B cell (primary cell): ENCODE measurements around the gene PI4KA. TPM values are rescaled to one million over a fixed set of nuclear protein-coding genes. Genes with fewer than 3 reads are reported as not detected.
"Not testable (repeated sequence)": the region's sequence is repeated elsewhere in the genome, so short reads cannot be mapped to it uniquely, and the experiment has no call there.

Source experiments
- ATAC-seq: fragments of 200-7000 bp; cut with Tn5 transposase; one replicate; pipeline ENCODE4 v1.10.0; 2021; ENCODE audit warnings: low read depth, mild to moderate bottlenecking, moderate number of reproducible peaks, moderate library complexity
- CTCF ChIA-PET: fragments of 350-600 bp; sonication (Branson Sonifier 250); formaldehyde crosslinking; loops from one replicate; lab custom pipeline; 2021; ENCODE audit warnings: antibody characterized with exemption, inconsistent platforms; lab: Charles Lee
- POLR2A ChIA-PET: fragments of 350-600 bp; sonication (Branson Sonifier 250); formaldehyde crosslinking; loops from one replicate; lab custom pipeline; 2021; ENCODE audit warnings: antibody characterized with exemption; lab: Charles Lee
- DNase-seq: peaks from one replicate; pipeline ENCODE4 v3.0.0; 2013
- H2AFZ ChIP-seq: 2 replicates; pipeline ENCODE4 v1.6.1; 2012; ENCODE audit warnings: mild to moderate bottlenecking, low read depth, low read length; ENCODE audit not compliant: insufficient read depth, poor library complexity, severe bottlenecking
- H3K27ac ChIP-seq, 2 donors: 1 replicate in 1 of 2; 2 replicates in 1 of 2; pipeline ENCODE4 v1.5.1; 2012 to 2013; ENCODE audit warnings: low read length in 2 of 2, mild to moderate bottlenecking in 2 of 2, moderate library complexity in 1 of 2
- H3K27me3 ChIP-seq, 4 experiments: fragments of 200-600 bp in 1 of 4; sonication (generic) in 1 of 4; replicated peaks in 1 of 4; 1 replicate in 2 of 4; 2 replicates in 2 of 4; pipeline versions ENCODE4 v1.6.1 to v1.7.0; 2013 to 2016; ENCODE audit warnings: low read length in 3 of 4, mild to moderate bottlenecking in 2 of 4, mixed read lengths in 1 of 4, moderate library complexity in 1 of 4; ENCODE audit not compliant: insufficient read depth in 4 of 4, control insufficient read depth in 3 of 4; ENCODE audit errors: control extremely low read depth in 1 of 4
- H3K36me3 ChIP-seq, 2 experiments: replicated peaks in 1 of 2; 1 replicate in 1 of 2; 2 replicates in 1 of 2; pipeline versions ENCODE4 v1.6.1 to v1.7.1; 2013; ENCODE audit warnings: low read length in 1 of 2; ENCODE audit not compliant: insufficient read depth in 2 of 2, control insufficient read depth in 1 of 2; ENCODE audit errors: control extremely low read depth in 1 of 2, extremely low read depth in 1 of 2
- H3K4me1 ChIP-seq, 2 donors: fragments of 200-600 bp in 1 of 2; sonication (generic) in 1 of 2; 1 replicate in 1 of 2; 2 replicates in 1 of 2; pipeline versions ENCODE4 v1.5.1 to v1.6.1; 2013 to 2017; ENCODE audit warnings: low read length in 2 of 2; ENCODE audit not compliant: control insufficient read depth in 2 of 2, insufficient read depth in 2 of 2
- H3K4me2 ChIP-seq: replicated peaks from 2 replicates; pipeline ENCODE3; 2012; ENCODE audit warnings: mild to moderate bottlenecking, low read depth, low read length; ENCODE audit not compliant: poor library complexity, severe bottlenecking
- H3K4me3 ChIP-seq, 5 experiments: fragments of 200-600 bp in 1 of 5; sonication (generic) in 1 of 5; 1 replicate in 3 of 5; 2 replicates in 2 of 5; pipeline versions ENCODE4 v1.5.1 to v1.7.0; 2011 to 2016; ENCODE audit warnings: low read length in 4 of 5, mild to moderate bottlenecking in 4 of 5, low read depth in 2 of 5, control low read depth in 1 of 5, moderate library complexity in 1 of 5; ENCODE audit not compliant: insufficient read depth in 1 of 5; ENCODE audit errors: control extremely low read depth in 1 of 5, extremely low read depth in 1 of 5
- H3K79me2 ChIP-seq: fragments of 200-600 bp; sonication (generic); one replicate; pipeline ENCODE4 v1.6.0; 2016; ENCODE audit warnings: low read length; ENCODE audit not compliant: control insufficient read depth, insufficient read depth
- H3K9ac ChIP-seq: fragments of 200-600 bp; sonication (generic); 2 replicates; pipeline ENCODE4 v1.6.1; 2017; ENCODE audit warnings: mild to moderate bottlenecking, low read length, moderate library complexity
- H3K9me3 ChIP-seq, 3 donors: one replicate each; pipeline versions ENCODE4 v1.6.1 to v1.7.1; 2013; ENCODE audit warnings: low read length in 2 of 3; ENCODE audit not compliant: control insufficient read depth in 2 of 3, insufficient read depth in 1 of 3; ENCODE audit errors: control extremely low read depth in 1 of 3
- H4K20me1 ChIP-seq: 2 replicates; pipeline ENCODE4 v1.6.0; 2012; ENCODE audit warnings: mild to moderate bottlenecking, low read length; ENCODE audit not compliant: insufficient read depth, control insufficient read depth, poor library complexity, severe bottlenecking
- H3K27ac Mint-ChIP-seq: one replicate; pipeline ENCODE4 v1.8.0; 2021; ENCODE audit warnings: mixed read lengths
- H3K27me3 Mint-ChIP-seq: one replicate; pipeline ENCODE4 v1.8.0; 2021; ENCODE audit warnings: mixed read lengths
- H3K4me1 Mint-ChIP-seq: one replicate; pipeline ENCODE4 v1.8.0; 2021; ENCODE audit warnings: mixed read lengths
- H3K4me3 Mint-ChIP-seq: one replicate; pipeline ENCODE4 v1.8.0; 2021; ENCODE audit warnings: mixed read lengths
- H3K9me3 Mint-ChIP-seq: one replicate; pipeline ENCODE4 v1.8.0; 2022; ENCODE audit warnings: mixed read lengths; ENCODE audit not compliant: insufficient read depth
- CTCF ChIP-seq: fragments of 200-600 bp; IDR thresholded peaks from one replicate; pipeline ENCODE4 v1.8.0; 2022; ENCODE audit warnings: antibody characterized with exemption, mild to moderate bottlenecking
- WGBS: methylation state at CpG from one replicate; pipeline ENCODE4 v1.1.5; 2013; ENCODE audit warnings: missing lambda C conversion rate; ENCODE audit not compliant: insufficient coverage; 5-methylcytosine and 5-hydroxymethylcytosine counted together
- intact Hi-C: fragments of 100-400 bp; cut with micrococcal nuclease; formaldehyde crosslinking; loops from one replicate; pipeline ENCODE4 v1.10.0; 2022
- polyA plus RNA-seq: library from polyadenylated mRNA; depleted of rRNA; stranded (reverse); fragments of >200 nt; gene quantifications from 2 replicates; pipeline ENCODE4 v1.2.3, GENCODE V29; 2012
- total RNA-seq, 2 donors: library from RNA; stranded (reverse); fragments of 120-200 nt in 1 of 2; gene quantifications; 1 replicate in 1 of 2; 2 replicates in 1 of 2; pipeline versions ENCODE4 v1.2.3 to v1.2.4, GENCODE V29; 2013 to 2022

PI4KA gene
- total and polyA plus RNA-seq, 2 donors (not counting 1 experiment from before 2014, with no cell fraction given): 85.9 to 156 TPM

GRCh38 chr22:20697481-20698113 is 161.0 kb downstream of the PI4KA start:
- H3K27me3 ChIP-seq, H3K27ac Mint-ChIP-seq, H3K9ac ChIP-seq, H3K4me1 ChIP-seq, POLR2A ChIA-PET, H3K79me2 ChIP-seq, H3K4me3 ChIP-seq, H3K4me1 Mint-ChIP-seq, H3K4me3 Mint-ChIP-seq, H3K9me3 Mint-ChIP-seq, H3K27me3 Mint-ChIP-seq, H4K20me1 ChIP-seq, H3K36me3 ChIP-seq, H3K27ac ChIP-seq, CTCF ChIA-PET, H3K9me3 ChIP-seq: not testable (repeated sequence)
- WGBS: 70% methylated on average over 4 of the region's 17 CpGs
- intact Hi-C loops: loop anchor here (2.0 kb wide), 1 partner anchor 133 kb away; no protein-coding TSS in a partner anchor
- DNase-seq (peak; percentile 80), ATAC-seq (peak; percentile 37)
- H2AFZ ChIP-seq: peak overlapping the region; percentile 71
- TF ChIP-seq CTCF: peak; percentile 76
- H3K4me2 ChIP-seq: peak overlapping the region; percentile 33

GRCh38 chr22:20696056-20696455 is 162.6 kb downstream of the PI4KA start:
- H3K79me2 ChIP-seq, H3K9ac ChIP-seq, H4K20me1 ChIP-seq, H3K4me3 Mint-ChIP-seq, H3K36me3 ChIP-seq, POLR2A ChIA-PET, H3K4me1 Mint-ChIP-seq, CTCF ChIA-PET, H3K27me3 ChIP-seq, DNase-seq, ATAC-seq, H3K4me2 ChIP-seq, H2AFZ ChIP-seq, H3K4me1 ChIP-seq, H3K27ac Mint-ChIP-seq, H3K27me3 Mint-ChIP-seq, H3K27ac ChIP-seq, H3K9me3 Mint-ChIP-seq, H3K4me3 ChIP-seq, H3K9me3 ChIP-seq: not testable (repeated sequence)
- intact Hi-C loops: loop anchor here (2.0 kb wide), 1 partner anchor 131 kb away; no protein-coding TSS in a partner anchor
- 100% methylated on average over 1 of the region's 4 CpGs for WGBS

GRCh38 chr22:20695205-20695604 is 163.4 kb downstream of the PI4KA start:
- POLR2A ChIA-PET, H3K4me1 Mint-ChIP-seq, H4K20me1 ChIP-seq, H3K4me1 ChIP-seq, H3K27me3 ChIP-seq, ATAC-seq, H3K79me2 ChIP-seq, H3K9me3 Mint-ChIP-seq, H3K4me3 Mint-ChIP-seq, H3K4me2 ChIP-seq, H3K36me3 ChIP-seq, CTCF ChIA-PET, H3K9me3 ChIP-seq, H2AFZ ChIP-seq, H3K4me3 ChIP-seq, H3K9ac ChIP-seq, H3K27ac ChIP-seq, DNase-seq, H3K27me3 Mint-ChIP-seq, H3K27ac Mint-ChIP-seq, intact Hi-C loops: not testable (repeated sequence)
- no CpG with 5 or more reads among the region's 12 CpGs for WGBS
